DMS153 treated with DMSO at 0.1 percent for 48 hours (cell line): ENCODE results near the gene CDPF1.
"Not testable (repeated sequence)": the region's sequence is repeated elsewhere in the genome, so short reads cannot be mapped to it uniquely, and the experiment has no call there.

Experiments used
- DNase-seq: peaks from one replicate; lab custom pipeline; 2025; ENCODE audit not compliant: unreplicated experiment; lab: John Stamatoyannopoulos, UW

CDPF1 gene

DNA sequence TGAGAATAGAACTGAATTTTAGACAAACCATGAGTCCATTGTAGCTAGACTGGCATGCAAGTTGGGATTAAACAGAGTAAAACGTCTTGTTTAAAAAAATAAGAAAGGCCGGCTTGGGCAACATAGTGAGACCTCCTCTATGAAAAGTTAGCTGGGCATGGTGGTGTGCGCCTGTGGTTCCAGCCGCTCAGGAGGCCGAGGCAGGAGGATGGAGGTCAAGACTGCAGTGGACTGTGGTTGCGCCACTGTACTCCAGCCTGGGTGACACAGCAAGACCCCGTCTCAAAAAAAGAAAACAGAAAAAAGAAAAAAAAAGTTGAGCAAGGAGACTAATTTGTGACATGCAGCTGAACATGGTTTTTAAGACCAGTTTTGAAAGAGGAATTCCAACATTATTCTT, 23.5 kb downstream of the CDPF1 start:
- no peak for DNase-seq

DNA sequence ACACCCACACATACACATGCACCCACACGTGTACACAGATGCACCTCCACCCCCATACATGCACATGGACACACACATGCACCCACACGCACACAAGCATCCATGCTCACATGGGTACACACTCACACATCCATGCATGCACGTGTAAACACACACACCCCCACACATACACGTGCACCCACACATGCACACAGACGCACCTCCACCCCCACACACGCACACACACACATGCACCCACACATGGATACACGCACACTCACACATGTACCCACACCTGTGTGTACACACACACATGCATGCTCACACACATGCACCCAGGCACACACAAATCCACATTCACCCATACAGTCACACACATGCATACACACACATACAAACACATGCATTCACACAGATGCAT, 24.5 kb downstream of the CDPF1 start:
- no peak for DNase-seq

DNA sequence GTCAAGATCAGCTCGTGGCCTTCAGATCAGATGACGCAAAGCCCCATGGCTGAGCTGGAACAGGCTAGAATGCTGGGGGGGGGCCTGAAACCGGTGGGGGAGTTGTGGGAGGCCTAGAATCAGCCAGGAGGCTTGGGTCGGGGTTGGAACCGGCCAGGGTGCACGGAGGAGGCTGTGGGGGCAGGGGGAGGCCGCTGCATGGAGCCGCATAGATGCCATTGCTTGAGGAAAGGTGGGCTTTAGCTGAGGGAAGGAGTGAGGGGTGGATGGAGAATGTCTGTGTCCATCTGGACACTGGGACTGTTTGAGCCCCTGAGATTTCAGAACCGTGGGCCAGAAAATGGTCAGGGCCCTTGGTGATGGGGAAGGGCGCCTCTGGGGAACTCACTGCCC, 25.2 kb downstream of the CDPF1 start:
- no peak for DNase-seq

DNA sequence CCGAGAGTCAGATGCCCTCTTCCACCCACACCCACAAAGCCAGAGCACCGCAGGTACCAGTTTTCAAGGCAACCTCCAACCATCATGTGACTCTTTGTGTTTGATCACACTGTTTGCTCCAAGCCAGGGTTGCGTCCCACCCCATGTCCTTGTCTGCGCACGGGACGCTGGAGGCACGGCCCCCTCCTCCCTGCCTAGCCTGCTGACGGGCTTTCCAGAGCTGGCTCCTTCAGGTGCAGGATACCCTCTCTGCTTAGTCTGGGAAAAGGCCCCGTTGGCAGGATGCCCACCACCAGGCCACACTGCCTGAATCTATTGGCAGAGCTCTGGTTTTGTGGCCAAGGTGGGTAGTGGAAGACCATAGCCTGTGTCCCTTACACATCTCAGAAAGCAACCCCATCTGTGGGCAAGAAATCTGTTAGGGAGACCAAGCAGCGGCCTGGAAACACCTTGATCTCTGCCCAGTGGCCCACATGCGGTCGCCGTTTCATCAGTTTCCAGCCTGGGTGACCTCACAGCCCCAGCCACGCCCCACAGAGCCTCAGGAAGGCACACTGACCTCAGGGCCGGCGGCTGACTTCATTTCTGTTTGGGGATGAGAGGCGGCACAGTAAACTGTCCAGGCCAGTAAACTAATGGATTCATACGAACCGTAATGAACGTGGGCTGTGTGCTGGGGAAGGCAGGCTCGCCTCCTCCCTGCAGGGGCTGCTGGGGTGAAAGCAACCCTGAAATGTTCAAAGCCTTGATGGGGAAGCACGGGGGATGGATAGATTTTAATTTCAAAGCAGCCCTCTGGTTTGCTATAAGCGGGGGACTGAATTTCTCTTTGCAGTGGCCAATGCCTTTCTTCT, 25.8 kb downstream of the CDPF1 start:
- no peak for DNase-seq

DNA sequence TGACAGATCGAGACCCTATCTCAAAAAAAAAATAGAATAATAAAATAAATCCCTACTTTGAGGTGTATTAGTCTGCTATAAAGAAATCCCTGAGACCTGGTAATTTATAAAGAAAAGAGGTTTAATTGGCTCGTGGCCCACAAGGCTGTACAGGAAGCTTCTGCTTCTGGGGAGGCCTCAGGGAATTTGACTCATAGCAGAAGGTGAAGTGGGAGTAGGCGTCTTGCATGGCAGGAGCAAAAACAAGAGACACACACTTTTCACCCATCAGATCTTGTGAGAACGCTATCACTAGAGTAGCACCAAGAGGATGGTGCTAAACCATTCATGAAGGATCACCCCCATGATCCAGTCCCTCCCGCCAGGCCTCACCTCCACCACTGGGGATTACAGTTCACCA, 29.2 kb downstream of the CDPF1 start:
- no peak for DNase-seq

DNA sequence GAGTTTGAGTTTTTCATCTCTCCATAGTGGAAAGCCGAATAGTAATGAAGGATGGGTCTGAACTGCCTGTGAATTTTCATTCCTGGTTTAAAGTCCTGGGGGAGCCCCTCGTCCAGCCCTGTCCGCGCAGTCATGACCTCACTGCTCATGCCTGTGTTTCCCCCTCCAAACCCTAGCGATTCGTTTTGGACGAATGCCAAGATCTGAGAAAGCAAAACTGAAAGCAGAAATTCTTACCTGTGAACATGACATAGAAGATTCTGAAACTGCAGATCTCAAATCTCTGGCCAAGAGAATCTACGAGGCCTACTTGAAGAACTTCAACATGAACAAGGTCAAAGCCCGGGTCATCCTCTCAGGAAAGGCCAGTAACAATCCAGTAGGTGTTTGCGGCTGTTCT, 30.5 kb downstream of the CDPF1 start:
- no peak for DNase-seq

DNA sequence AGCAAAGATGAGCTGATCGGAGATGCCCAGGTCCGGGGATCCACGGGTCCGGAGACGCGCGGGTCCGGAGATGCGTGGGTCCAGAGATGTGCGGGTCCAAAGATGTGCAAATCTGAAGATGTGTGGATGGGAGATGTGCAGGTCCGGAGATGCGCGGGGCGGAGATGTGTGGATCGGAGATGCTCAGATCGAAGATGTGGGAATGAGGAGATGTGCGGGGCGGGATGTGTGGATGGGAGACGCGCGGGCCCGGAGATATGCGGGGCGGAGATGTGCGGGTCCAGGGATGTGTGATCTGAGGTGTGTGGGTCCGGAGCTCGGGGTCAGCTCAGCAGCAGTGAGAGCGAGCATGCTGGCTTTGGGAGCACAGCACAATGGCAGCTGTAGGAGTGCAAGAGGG, 35.5 kb downstream of the CDPF1 start:
- DNase-seq: no peak

DNA sequence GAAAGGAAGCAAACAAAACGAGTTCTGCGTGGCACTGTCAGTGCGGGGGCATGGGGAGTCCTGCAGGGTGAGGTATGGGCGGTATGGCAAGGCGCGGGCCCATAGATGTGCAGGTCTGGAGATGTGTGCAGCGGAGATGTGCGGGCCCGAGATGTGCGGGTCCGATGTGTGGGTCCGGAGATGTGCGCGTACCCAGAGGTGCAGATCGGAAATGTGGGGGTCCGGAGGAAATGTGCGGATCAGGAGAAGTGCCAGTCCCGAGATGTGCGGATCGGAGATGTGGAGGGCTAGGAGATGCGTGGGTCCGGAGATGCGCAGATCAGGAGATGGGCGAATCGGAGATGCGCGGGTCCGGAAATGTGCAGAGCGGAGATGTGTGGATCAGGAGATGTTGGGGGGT, 35.9 kb downstream of the CDPF1 start:
- DNase-seq: no peak

DNA sequence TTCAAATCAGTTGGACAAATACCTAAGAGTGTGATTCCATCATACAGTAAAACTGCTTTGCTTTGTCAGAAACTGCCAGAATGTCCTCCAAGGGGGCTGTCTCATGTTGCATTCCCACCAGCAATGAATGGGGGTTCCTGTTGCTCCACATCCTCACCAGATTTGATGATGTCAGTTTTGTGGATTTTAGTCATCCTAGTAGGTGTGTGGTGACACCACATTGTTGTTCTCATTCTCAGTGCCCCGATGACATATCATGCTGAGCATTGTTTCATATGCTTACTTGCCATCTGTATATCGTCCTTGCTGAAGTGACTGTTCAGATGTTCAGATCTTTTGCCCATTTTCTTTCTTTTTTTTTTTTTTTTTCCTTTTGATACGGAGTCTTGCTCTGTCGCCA, 37.0 kb downstream of the CDPF1 start:
- DNase-seq: no peak

DNA sequence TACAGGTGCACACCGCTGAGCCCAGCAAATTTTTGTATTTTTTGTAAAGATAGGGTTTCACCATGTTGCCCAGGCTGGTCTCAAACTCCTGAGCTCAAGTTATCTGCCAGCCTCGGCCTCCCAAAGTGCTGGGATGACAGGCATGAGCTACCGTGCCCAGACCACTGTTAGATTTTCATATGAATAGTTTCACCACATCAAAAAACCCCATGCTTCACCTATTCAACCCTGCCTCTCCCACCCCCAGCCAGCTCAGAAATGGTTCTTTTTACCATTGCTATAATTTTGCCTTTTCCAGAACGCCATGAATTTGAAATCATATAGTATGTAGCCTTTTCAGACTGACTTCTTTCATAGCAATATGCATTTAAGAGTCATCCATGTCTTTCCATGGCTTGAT, 37.9 kb downstream of the CDPF1 start:
- no peak for DNase-seq

DNA sequence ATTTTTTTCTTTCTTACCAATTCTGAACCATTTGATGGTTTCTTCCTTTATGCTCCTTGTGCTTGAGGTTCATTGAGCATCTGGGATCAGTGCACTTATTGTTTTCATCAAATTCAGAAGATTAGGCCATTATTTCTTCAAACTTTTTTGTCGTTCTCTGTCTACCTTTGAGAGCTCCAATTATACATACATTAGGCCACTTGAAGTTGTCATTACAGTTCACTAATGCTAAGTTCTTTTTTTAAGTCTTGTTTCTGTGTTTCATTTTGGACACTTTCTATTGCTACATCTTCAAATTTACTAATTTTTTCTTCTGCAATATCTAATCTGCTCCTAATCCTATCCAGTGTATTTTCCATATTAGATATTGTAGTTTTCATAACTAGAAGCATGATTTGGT, 40.8 kb downstream of the CDPF1 start:
- no peak for DNase-seq

DNA sequence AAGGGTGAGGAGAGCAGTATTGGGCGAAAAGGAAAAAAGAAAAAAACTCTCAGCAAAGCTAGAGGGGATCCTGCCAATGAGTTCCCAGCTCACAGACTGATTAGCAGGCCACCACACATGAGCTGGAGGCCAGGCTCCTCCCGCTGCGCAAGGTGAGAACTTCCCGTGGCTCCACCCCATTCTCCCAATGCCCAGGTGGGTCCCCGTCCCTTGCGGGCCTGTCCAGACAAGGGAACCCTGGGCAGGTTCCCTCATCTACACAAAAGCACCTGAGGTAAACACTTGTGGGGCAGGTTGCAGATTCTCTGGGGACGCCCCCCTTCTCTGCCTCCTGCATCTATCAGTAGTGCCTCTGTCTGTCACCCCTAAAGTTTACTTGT, 46.5 kb downstream of the CDPF1 start:
- DNase-seq: no peak

DNA sequence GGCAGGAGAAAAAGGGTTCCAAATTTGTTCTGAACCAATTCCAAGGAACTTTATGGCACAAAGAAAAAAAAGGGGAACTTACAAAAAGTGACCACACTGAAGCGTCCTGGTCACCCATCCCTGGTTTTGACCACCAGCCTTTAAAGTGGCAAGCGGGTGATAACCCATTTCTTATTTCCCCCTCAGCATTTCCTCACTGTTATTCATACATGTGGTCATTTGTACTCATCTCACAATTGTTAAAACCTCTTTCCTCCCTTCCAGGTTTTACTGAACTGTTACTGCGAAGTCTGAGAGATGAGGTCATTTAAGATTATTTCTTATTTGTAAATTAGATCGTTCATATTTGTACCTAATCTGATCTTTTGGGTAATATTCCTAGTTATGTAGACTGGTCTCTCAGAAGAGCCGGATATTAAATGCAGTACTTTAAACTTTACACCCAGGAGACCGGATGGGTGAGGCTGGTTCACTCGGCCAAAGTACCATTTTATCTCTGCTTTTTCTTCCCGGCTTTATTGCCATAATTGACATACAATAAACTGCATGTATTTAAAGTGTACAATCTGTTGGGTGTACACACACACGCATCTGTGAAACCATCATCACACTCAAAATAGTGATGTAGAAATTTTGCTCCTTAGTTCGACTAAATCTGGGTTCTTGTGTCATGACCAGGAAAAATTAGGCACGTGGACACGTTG, 47.0 kb downstream of the CDPF1 start:
- DNase-seq: no peak

DNA sequence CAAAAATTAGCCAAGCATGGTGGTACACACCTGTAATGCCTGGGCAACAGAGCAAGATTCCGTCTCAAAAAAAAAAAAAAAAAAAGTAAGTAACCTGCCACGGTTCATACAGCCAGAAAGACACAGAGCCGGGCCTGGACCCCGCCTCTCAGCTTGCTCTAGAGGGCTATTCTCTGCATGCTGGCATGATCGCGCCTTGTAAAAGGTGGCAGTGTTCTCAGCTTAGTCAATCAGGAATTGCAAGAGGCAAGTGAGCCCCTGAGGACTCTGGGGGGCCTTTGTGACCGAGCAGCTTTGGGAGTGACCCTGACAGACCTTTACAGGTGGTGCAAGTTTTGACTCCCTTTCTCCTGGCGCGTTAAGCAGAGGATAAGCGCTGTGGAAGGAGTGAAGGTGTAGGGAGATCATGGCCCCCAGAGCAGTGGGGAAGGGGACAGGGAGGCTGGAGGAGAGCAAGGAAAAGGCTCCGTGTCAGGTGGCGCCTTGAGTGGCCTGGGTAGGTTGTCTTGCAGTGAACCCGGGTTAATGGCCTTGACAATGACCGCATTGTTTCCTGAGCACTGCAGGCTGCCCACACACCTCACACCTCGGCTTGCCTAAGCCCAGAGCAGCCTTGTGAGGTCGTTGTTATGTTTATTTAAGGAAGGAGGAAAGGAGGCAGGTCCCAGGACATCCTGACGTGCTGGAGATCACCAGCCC, 48.9 kb downstream of the CDPF1 start:
- no peak for DNase-seq

DNA sequence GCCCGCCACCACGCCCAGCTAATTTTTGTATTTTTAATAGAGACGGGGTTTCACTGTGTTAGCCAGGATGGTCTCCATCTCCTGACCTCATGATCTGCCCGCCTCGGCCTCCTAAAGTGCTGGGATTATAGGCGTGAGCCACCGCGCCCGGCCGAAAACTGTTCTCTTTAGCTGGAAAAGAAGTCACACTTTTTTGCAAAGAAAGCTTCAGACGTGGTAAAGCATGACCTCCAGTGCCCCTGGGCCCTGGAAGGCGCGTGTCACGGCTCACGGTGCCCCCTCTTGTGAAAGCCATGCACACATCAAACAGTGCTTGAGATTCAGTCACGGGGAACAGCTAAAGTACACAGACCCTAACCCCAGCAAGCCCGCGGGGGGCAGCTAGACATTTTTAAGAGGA, 51.3 kb downstream of the CDPF1 start:
- DNase-seq: not testable (repeated sequence)

DNA sequence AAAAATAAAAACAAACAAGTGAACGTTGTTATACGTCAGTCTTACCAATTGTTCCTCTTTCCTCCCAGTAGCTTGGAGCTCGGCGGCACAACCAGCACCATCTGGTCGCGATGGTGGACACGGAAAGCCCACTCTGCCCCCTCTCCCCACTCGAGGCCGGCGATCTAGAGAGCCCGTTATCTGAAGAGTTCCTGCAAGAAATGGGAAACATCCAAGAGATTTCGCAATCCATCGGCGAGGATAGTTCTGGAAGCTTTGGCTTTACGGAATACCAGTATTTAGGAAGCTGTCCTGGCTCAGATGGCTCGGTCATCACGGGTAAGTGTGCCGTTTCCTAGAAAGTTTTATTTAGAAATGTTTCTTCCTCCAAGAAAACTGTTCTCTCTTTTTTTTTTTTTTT, 51.8 kb downstream of the CDPF1 start:
- DNase-seq: no peak

DNA sequence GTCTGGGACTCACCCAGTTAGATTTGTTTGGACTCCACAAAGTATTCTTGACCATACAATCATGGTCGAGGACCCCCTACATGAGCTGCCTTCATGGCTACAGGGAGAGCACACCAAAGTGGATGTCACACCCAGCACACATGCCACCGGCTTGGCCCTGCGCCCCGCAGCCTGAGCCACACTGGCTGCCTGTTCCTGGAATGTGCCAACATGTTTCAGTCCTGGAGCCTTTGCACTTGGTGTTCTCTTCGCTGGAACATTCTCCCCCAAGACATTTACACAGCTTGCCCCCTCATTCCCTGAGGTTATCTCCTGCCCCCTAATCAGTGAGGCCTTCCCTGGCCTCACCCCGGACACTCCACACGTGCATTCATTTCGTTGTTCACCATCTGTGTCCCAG, 53.8 kb downstream of the CDPF1 start:
- no peak for DNase-seq

DNA sequence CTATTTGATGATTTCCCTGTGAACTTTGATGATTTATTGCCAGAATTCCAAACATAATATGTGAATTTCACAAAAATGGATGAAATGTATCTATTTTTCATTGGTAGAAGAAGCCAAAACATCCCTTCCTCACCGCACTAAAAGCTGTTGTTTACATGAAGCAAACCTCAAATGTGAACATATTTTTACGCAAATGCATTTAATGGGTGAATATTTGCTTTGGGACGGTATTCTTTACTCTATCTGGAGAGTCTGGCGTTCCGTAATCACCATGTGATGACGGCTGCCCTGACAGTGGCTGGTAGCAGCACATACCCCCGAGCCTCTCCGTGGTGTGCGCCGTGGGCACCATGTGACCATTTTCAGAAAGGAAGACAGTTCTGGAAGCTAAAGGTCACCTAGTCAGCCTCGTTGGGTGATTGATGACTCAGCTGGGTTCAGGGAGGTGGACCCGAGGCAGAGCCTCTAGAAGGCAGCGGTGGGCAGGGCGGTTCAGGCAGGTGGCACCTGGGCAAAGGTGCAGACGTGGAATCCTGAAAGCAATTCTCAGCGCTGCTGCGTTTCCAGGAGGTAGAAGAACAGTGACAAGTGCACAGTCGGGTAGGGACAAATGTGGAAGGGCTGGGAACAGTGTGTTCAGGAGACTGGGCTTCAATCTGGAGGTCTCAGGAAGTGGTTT, 54.5 kb downstream of the CDPF1 start:
- no peak for DNase-seq
